ENCODE data around the gene FBXL16. TPM values are rescaled to one million over a fixed set of nuclear protein-coding genes. Genes with fewer than 3 reads are reported as not detected.
A peak's percentile ranks its signal among the peaks of the same experiment; 100 is the strongest.
"Not testable (repeated sequence)": the region's sequence is repeated elsewhere in the genome, so short reads cannot be mapped to it uniquely, and the experiment has no call there.

Gene FBXL16, protein sequence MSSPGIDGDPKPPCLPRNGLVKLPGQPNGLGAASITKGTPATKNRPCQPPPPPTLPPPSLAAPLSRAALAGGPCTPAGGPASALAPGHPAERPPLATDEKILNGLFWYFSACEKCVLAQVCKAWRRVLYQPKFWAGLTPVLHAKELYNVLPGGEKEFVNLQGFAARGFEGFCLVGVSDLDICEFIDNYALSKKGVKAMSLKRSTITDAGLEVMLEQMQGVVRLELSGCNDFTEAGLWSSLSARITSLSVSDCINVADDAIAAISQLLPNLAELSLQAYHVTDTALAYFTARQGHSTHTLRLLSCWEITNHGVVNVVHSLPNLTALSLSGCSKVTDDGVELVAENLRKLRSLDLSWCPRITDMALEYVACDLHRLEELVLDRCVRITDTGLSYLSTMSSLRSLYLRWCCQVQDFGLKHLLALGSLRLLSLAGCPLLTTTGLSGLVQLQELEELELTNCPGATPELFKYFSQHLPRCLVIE
- under 1 TPM in 3 of 9 donors, not detected in 6; 0.59 to 1.00 (median 0.60) TPM for total RNA-seq
- under 1 TPM; 0.03 to 0.11 TPM for polyA plus RNA-seq
- long read RNA-seq, donor 1: 0 reads
- long read RNA-seq, donor 2: 0 reads
- long read RNA-seq, donor 3: 0 reads

DNA sequence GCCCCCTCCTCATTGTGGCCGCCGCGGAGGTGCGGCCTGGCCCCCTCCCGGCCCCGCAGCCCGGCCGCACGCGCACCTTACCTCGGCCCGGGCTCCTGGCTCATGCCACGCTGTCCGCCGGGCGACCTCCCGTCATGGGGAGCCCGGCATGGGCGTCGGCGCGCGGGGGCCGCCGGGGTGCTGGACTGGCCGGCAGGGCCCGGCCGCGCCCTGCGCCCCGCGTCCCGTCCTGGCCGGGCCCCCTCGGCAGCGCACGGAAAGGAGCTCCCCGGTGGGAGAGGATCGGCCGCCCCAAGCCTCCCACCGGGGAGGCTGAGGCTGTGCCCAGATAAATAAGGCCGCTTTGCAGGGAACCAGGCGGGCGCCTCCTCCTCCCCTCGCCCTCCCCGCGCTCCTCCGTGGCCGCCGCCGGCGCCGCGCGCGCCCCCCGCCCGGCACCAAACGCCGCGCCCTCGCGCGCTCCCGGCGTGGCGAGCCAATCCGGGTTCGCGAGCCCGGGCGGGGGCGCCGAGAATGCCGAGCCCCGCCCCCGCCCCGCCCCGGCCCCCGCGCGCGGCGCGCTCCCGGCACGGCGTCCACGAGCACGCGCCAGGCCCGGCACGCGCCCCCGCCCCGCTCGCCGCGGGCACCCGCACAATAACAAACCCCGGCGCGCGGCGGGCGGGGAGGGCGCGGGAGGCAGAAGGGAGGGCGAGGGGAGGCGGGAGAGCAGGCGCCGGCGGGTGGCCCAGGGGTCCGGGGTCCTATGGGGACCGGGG is at the start of gene FBXL16:
FBXL16 (minus strand) TSS at position 371 of the 758 bp plus-strand sequence. CDS start 8,396 bp downstream, outside the sequence.
- Histone ChIP-seq H3K4me3 (peak within 1 kb of the TSS in 6 of 12 donors; percentile 17 to 44 (median 26)), H3K36me3 (no peaks in the 10 kb centered on the region), H3K27ac (no peak within 1 kb of the TSS), H3K27me3 (peaks cover 41 to 91% (median 84%) of the 10 kb centered on the region in 9 donors), H3K4me1 (peaks cover 0 to 38% (median 8%) of the 10 kb centered on the region in 12 donors), H3K9me3 (no peaks in the 10 kb centered on the region)
- intact Hi-C loops (cut with DNase I): no loop called here
- DNase-seq (no peak), ATAC-seq (no peak)
- TF ChIP-seq, protein P1, sequence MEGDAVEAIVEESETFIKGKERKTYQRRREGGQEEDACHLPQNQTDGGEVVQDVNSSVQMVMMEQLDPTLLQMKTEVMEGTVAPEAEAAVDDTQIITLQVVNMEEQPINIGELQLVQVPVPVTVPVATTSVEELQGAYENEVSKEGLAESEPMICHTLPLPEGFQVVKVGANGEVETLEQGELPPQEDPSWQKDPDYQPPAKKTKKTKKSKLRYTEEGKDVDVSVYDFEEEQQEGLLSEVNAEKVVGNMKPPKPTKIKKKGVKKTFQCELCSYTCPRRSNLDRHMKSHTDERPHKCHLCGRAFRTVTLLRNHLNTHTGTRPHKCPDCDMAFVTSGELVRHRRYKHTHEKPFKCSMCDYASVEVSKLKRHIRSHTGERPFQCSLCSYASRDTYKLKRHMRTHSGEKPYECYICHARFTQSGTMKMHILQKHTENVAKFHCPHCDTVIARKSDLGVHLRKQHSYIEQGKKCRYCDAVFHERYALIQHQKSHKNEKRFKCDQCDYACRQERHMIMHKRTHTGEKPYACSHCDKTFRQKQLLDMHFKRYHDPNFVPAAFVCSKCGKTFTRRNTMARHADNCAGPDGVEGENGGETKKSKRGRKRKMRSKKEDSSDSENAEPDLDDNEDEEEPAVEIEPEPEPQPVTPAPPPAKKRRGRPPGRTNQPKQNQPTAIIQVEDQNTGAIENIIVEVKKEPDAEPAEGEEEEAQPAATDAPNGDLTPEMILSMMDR (IDR thresholded peaks at IDR 0.05): no peak
- TF ChIP-seq POLR2A (IDR thresholded peaks at IDR 0.05): no peak
- WGBS, 4 donors: 1 to 3% (median 2%) methylated on average over 11 to 115 of the region's 115 CpGs

DNA sequence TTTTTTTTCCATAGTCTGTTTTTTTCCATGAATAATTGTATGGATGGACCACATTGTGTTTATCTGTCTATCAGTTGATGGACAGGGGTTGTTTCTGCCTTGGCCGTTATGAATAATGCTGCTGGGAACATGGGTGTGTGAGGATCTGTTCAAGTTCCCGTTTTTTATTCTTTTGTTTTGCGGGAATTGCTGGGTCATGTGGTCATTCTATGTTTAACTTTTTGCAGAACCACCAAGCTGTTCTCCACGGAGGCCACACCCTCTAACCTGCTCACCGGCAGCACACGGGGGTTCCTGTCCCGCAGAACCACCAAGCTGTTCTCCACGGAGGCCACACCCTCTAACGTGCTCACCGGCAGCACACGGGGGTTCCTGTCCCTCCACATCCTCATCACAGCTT is 49.1 kb upstream of the FBXL16 start:
- H3K27me3 ChIP-seq: peaks cover 0 to 13% (median 0%) of the 10 kb centered on the region in 9 donors
- ATAC-seq (peak in 2 of 4 donors; percentile 17 to 59), DNase-seq (peak in 1 of 5 donors; percentile 4)
- no peak for TF ChIP-seq POLR2A (IDR thresholded peaks at IDR 0.05)
- TF ChIP-seq, protein P1 (IDR thresholded peaks at IDR 0.05): no peak
- peaks cover 0 to 16% (median 0%) of the 10 kb centered on the region in 12 donors for H3K4me1 ChIP-seq
- H3K9me3 ChIP-seq: no peaks in the 10 kb centered on the region
- 59 to 68% (median 61%) methylated on average over 11 of the region's 11 CpGs for WGBS, 4 donors
- peak overlapping the region in 1 of 12 donors; percentile 49 for H3K27ac ChIP-seq
- no peak overlapping the region for H3K4me3 ChIP-seq
- intact Hi-C loops (cut with DNase I): no loop called here
- no peaks in the 10 kb centered on the region for H3K36me3 ChIP-seq

DNA sequence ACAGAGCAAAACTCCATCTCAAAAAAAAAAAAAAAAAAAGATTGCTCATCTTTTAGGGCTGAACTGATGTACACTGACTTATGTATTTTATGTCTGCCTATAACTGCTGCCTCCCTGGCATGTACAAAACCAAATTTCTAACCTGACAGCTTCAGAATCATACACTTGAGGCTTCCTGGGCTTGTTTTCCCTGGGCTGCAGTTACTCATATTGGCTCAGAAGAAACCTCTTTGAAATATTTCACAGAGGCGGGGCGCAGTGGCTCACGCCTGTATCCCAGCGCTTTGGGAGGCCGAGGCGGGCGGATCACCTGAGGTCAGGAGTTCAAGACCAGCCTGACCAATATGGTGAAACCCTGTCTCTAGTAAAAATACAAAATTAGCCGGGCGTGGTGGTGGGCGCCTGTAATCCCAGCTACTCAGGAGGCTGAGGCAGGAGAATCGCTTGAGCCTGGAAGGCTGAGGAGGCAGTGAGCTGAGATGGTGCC is 48.6 kb upstream of the FBXL16 start:
- H3K9me3 ChIP-seq; DNase-seq; H3K4me3 ChIP-seq; H3K36me3 ChIP-seq; intact Hi-C loops (cut with DNase I); ATAC-seq: not testable (repeated sequence)
- Histone ChIP-seq H3K4me1 (peaks cover 0 to 16% (median 0%) of the 10 kb centered on the region in 12 donors), H3K27ac (peak overlapping the region in 1 of 12 donors; percentile 49), H3K27me3 (peaks cover 0 to 13% (median 0%) of the 10 kb centered on the region in 9 donors)
- 84 to 91% (median 90%) methylated on average over 11 of the region's 11 CpGs for WGBS, 4 donors

DNA sequence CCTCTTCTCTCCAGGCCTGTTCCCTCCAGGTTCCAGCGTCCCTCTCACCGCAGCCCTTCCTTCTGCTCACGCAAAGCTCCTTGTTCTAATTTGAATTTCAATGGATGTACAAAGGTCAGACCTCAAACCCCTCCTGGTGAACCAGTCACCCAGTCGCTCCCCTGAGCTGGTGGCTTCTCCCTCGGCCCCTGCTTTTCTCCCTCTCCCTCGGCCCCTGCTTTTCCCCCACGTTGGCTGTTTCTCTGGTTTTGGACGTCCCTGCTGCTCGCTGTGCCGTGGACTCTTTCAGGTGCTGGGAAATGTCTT is 46.4 kb upstream of the FBXL16 start:
- Histone ChIP-seq H3K27ac (no peak overlapping the region), H3K4me3 (no peak overlapping the region), H3K36me3 (no peaks in the 10 kb centered on the region), H3K9me3 (no peaks in the 10 kb centered on the region), H3K4me1 (peaks cover 0 to 12% (median 0%) of the 10 kb centered on the region in 12 donors), H3K27me3 (peaks cover 0 to 13% (median 0%) of the 10 kb centered on the region in 9 donors)
- intact Hi-C loops (cut with DNase I): no loop called here
- no peak for TF ChIP-seq POLR2A (IDR thresholded peaks at IDR 0.05)
- TF ChIP-seq, protein P1 (IDR thresholded peaks at IDR 0.05): no peak
- WGBS, 4 donors: 29 to 40% (median 32%) methylated on average over 10 of the region's 10 CpGs
- no peak for DNase-seq
- ATAC-seq: no peak
